H1 (cell line): ENCODE measurements around the gene BICRAL. TPM values are rescaled to one million over a fixed set of nuclear protein-coding genes. Genes with fewer than 3 reads are reported as not detected.
A peak's percentile ranks its signal among the peaks of the same experiment; 100 is the strongest.

ENCODE experiments used
- CTCF ChIA-PET: fragments of 300-600 bp; sonication (Branson Sonifier 250); formaldehyde crosslinking; loops from one replicate; lab custom pipeline; 2021; ENCODE audit not compliant: partially characterized antibody; lab: Charles Lee
- POLR2A ChIA-PET: fragments of 300-600 bp; sonication (Branson Sonifier 250); formaldehyde crosslinking; loops from one replicate; lab custom pipeline; 2021; ENCODE audit warnings: inconsistent platforms; ENCODE audit not compliant: partially characterized antibody; lab: Charles Lee
- DNase-seq, 2 experiments: peaks; one replicate each; pipeline versions ENCODE4 v3.0.0 to v3.0.0-alpha.2; 2010 to 2022; ENCODE audit warnings: low spot score in 2 of 2, low read depth in 1 of 2, mixed read lengths in 1 of 2
- FAIRE-seq: peaks from 2 replicates; lab custom pipeline; 2011; peaks lifted over from hg19 to GRCh38; lab: Jason Lieb, UNC
- H2AFZ ChIP-seq: 2 replicates; pipeline ENCODE4 v1.8.1; 2012; ENCODE audit warnings: low read length, inconsistent platforms
- H2AK5ac ChIP-seq: 2 replicates; pipeline ENCODE4 v1.6.1; 2013; ENCODE audit warnings: low read depth, low read length
- H2BK120ac ChIP-seq: replicated peaks from 2 replicates; pipeline ENCODE3; 2013; ENCODE audit warnings: low read depth, low read length, inconsistent platforms
- H2BK12ac ChIP-seq: 2 replicates; pipeline ENCODE4 v1.6.1; 2013; ENCODE audit warnings: low read depth, low read length
- H2BK15ac ChIP-seq: 2 replicates; pipeline ENCODE4 v1.6.1; 2013; ENCODE audit warnings: low read length
- H2BK20ac ChIP-seq: 2 replicates; pipeline ENCODE4 v1.6.1; 2013; ENCODE audit warnings: low read length
- H2BK5ac ChIP-seq: 2 replicates; pipeline ENCODE4 v1.6.1; 2013; ENCODE audit warnings: low read depth, low read length
- H3K14ac ChIP-seq: 2 replicates; pipeline ENCODE4 v1.6.1; 2013; ENCODE audit warnings: inconsistent platforms; ENCODE audit not compliant: insufficient read length
- H3K18ac ChIP-seq: 2 replicates; pipeline ENCODE4 v1.6.1; 2013; ENCODE audit warnings: low read length; ENCODE audit errors: extremely low read depth
- H3K23ac ChIP-seq: 2 replicates; pipeline ENCODE4 v1.6.1; 2013; ENCODE audit warnings: inconsistent platforms; ENCODE audit not compliant: insufficient read length
- H3K23me2 ChIP-seq: 2 replicates; pipeline ENCODE4 v1.6.1; 2013; ENCODE audit warnings: low read depth, low read length
- H3K27ac ChIP-seq: 2 replicates; pipeline ENCODE4 v1.6.1; 2011; ENCODE audit warnings: low read depth, low read length, inconsistent platforms
- H3K27me3 ChIP-seq, 4 experiments: replicated peaks in 1 of 4; 1 replicate in 1 of 4; 2 replicates in 3 of 4; pipeline versions ENCODE4 v1.6.1 to v1.8.1; 2011 to 2013; ENCODE audit warnings: low read length in 3 of 4, mild to moderate bottlenecking in 3 of 4, inconsistent platforms in 2 of 4, mixed read lengths in 2 of 4, moderate library complexity in 1 of 4; ENCODE audit not compliant: control insufficient read depth in 3 of 4, insufficient read depth in 3 of 4; ENCODE audit errors: extremely low read depth in 1 of 4
- H3K36me3 ChIP-seq, 4 experiments: 2 replicates each; pipeline versions ENCODE4 v1.6.1 to v1.8.1; 2011 to 2013; ENCODE audit warnings: mild to moderate bottlenecking in 4 of 4, low read length in 3 of 4, moderate library complexity in 2 of 4, control low read depth in 1 of 4, inconsistent platforms in 1 of 4; ENCODE audit not compliant: insufficient read depth in 4 of 4, control insufficient read depth in 2 of 4
- H3K4ac ChIP-seq: replicated peaks from 2 replicates; pipeline ENCODE3; 2013; ENCODE audit warnings: low read length, low read depth, mixed read lengths, inconsistent platforms; ENCODE audit not compliant: insufficient read length
- H3K4me1 ChIP-seq, 4 experiments: replicated peaks in 1 of 4; 1 replicate in 1 of 4; 2 replicates in 3 of 4; pipeline versions ENCODE4 v1.6.1 to v1.8.1; 2011 to 2013; ENCODE audit warnings: low read length in 3 of 4, inconsistent platforms in 2 of 4, mixed read lengths in 1 of 4; ENCODE audit not compliant: insufficient read depth in 4 of 4, control insufficient read depth in 3 of 4
- H3K4me2 ChIP-seq, 2 experiments: 2 replicates each; pipeline versions ENCODE4 v1.6.1 to v1.8.1; 2011 to 2013; ENCODE audit warnings: low read depth in 2 of 2, low read length in 2 of 2, control low read depth in 1 of 2, inconsistent platforms in 1 of 2, mild to moderate bottlenecking in 1 of 2; ENCODE audit not compliant: insufficient read depth in 1 of 2
- H3K4me3 ChIP-seq, 4 experiments: fragments of 200-600, 300-600 bp in 1 of 4; sonication (generic), shearing (Covaris generic), sonication (Bioruptor Twin) in 1 of 4; 2 replicates each; pipeline versions ENCODE4 v1.5.1 to v1.8.1; 2011 to 2016; ENCODE audit warnings: low read length in 4 of 4, low read depth in 3 of 4, control low read depth in 2 of 4, inconsistent platforms in 2 of 4, mild to moderate bottlenecking in 2 of 4, mixed read lengths in 1 of 4, moderate library complexity in 1 of 4; ENCODE audit not compliant: insufficient read depth in 2 of 4; ENCODE audit errors: extremely low read depth in 1 of 4
- H3K56ac ChIP-seq: replicated peaks from 2 replicates; pipeline ENCODE3; 2013; ENCODE audit warnings: low read depth, mild to moderate bottlenecking, mixed read lengths, low read length, inconsistent platforms; ENCODE audit not compliant: insufficient read length
- H3K79me1 ChIP-seq: 2 replicates; pipeline ENCODE4 v1.6.1; 2013; ENCODE audit warnings: low read depth, low read length, control low read depth
- H3K79me2 ChIP-seq, 2 experiments: 2 replicates each; pipeline versions ENCODE4 v1.6.1 to v1.8.1; 2012 to 2013; ENCODE audit warnings: low read length in 2 of 2, mild to moderate bottlenecking in 2 of 2, inconsistent platforms in 1 of 2; ENCODE audit not compliant: insufficient read depth in 2 of 2, control insufficient read depth in 1 of 2
- H3K9ac ChIP-seq, 4 experiments: replicated peaks in 1 of 4; 1 replicate in 1 of 4; 2 replicates in 3 of 4; pipeline versions ENCODE4 v1.6.1 to v1.8.1; 2011 to 2013; ENCODE audit warnings: low read depth in 3 of 4, low read length in 3 of 4, control low read depth in 2 of 4, mild to moderate bottlenecking in 2 of 4, moderate library complexity in 2 of 4, inconsistent platforms in 1 of 4; ENCODE audit errors: extremely low read depth in 1 of 4
- H3K9me3 ChIP-seq, 2 experiments: 2 replicates each; pipeline versions ENCODE4 v1.6.1 to v1.8.1; 2012 to 2013; ENCODE audit warnings: mild to moderate bottlenecking in 2 of 2, moderate library complexity in 2 of 2, control low read depth in 1 of 2, inconsistent platforms in 1 of 2, low read depth in 1 of 2, low read length in 1 of 2, mixed read lengths in 1 of 2; ENCODE audit not compliant: insufficient read depth in 2 of 2
- H4K20me1 ChIP-seq, 2 experiments: replicated peaks in 1 of 2; 2 replicates each; pipeline versions ENCODE3 to v1.8.1; 2011 to 2013; ENCODE audit warnings: inconsistent platforms in 2 of 2, low read length in 2 of 2, mild to moderate bottlenecking in 1 of 2; ENCODE audit not compliant: insufficient read depth in 2 of 2, control insufficient read depth in 1 of 2
- H4K5ac ChIP-seq: 2 replicates; pipeline ENCODE4 v1.6.1; 2013; ENCODE audit warnings: low read length, low read depth, mixed read lengths, inconsistent platforms; ENCODE audit not compliant: insufficient read length
- H4K8ac ChIP-seq: 2 replicates; pipeline ENCODE4 v1.8.0; 2013; ENCODE audit warnings: mild to moderate bottlenecking, moderate library complexity, low read length, inconsistent platforms; ENCODE audit not compliant: insufficient read depth; ENCODE audit errors: extremely low read depth
- H4K91ac ChIP-seq: replicated peaks from 2 replicates; pipeline ENCODE3; 2013; ENCODE audit warnings: low read length, mixed read lengths, inconsistent platforms; ENCODE audit not compliant: insufficient read length
- CBX5 ChIP-seq: fragments of 300-800, 300-1000 bp; sonication (generic); IDR thresholded peaks from 2 replicates; pipeline ENCODE4 v1.7.1; 2016; ENCODE audit warnings: antibody characterized with exemption, low read length, low read depth
- CHD1 ChIP-seq: IDR thresholded peaks from 2 replicates; pipeline ENCODE4 v1.6.1; 2012; ENCODE audit warnings: low read depth, low read length, improper control_type of control experiment
- CTCF ChIP-seq, 3 experiments: IDR thresholded peaks; 1 replicate in 2 of 3; 2 replicates in 1 of 3; pipeline versions ENCODE4 v1.5.1 to v1.6.1; 2011; ENCODE audit warnings: low read length in 3 of 3, mild to moderate bottlenecking in 3 of 3, inconsistent platforms in 2 of 3, low read depth in 1 of 3, moderate library complexity in 1 of 3; ENCODE audit not compliant: insufficient read depth in 1 of 3; ENCODE audit errors: control extremely low read depth in 1 of 3
- HDAC6 ChIP-seq: IDR thresholded peaks from one replicate; pipeline ENCODE4 v1.7.1; 2012; ENCODE audit warnings: low read depth, mild to moderate bottlenecking, inconsistent platforms, low read length, moderate library complexity
- KDM5A ChIP-seq: fragments of 200-600 bp; IDR thresholded peaks from 2 replicates; pipeline ENCODE4 v1.7.1; 2012; ENCODE audit warnings: mild to moderate bottlenecking, low read length, inconsistent platforms, mixed read lengths
- RAD21 ChIP-seq, 2 experiments: IDR thresholded peaks in 1 of 2; conservative IDR thresholded peaks in 1 of 2; 2 replicates each; pipeline ENCODE4 v1.6.1; 2011; ENCODE audit warnings: low read depth in 2 of 2, low read length in 2 of 2, improper control_type of control experiment in 1 of 2, inconsistent platforms in 1 of 2, mild to moderate bottlenecking in 1 of 2, moderate library complexity in 1 of 2
- RXRA ChIP-seq: IDR thresholded peaks from 2 replicates; pipeline ENCODE4 v1.6.1; 2011; ENCODE audit warnings: low read depth, mild to moderate bottlenecking, low read length, moderate library complexity; ENCODE audit not compliant: insufficient read depth
- SP1 ChIP-seq: IDR thresholded peaks from 2 replicates; pipeline ENCODE4 v1.6.1; 2011; ENCODE audit warnings: low read depth, low read length
- SUZ12 ChIP-seq: fragments of 200-600 bp; sonication (generic); IDR thresholded peaks from 2 replicates; pipeline ENCODE4 v1.6.1; 2012; ENCODE audit warnings: mild to moderate bottlenecking, inconsistent platforms, low read length, moderate library complexity, mixed read lengths
- TBP ChIP-seq: IDR thresholded peaks from 2 replicates; pipeline ENCODE4 v1.6.1; 2011; ENCODE audit warnings: low read depth, low read length, improper control_type of control experiment
- TEAD4 ChIP-seq: IDR thresholded peaks from 2 replicates; pipeline ENCODE4 v1.6.1; 2012; ENCODE audit warnings: low read depth, low read length, inconsistent platforms, mixed read lengths
- WGBS, 2 experiments: shearing (Covaris generic) in 1 of 2; methylation state at CpG; one replicate each; pipeline versions ENCODE4 v1.1.6 to v1.1.7; 2013 to 2015; ENCODE audit warnings: low lambda C conversion rate in 2 of 2, mixed read lengths in 2 of 2, inconsistent platforms in 1 of 2, low coverage in 1 of 2, missing lambda C conversion rate in 1 of 2; ENCODE audit not compliant: insufficient replicate concordance in 2 of 2, insufficient coverage in 1 of 2, insufficient read length in 1 of 2; ENCODE audit errors: extremely low coverage in 1 of 2, missing lambda C conversion rate in 1 of 2; 5-methylcytosine and 5-hydroxymethylcytosine counted together
- polyA plus RNA-seq, 7 experiments: library from polyadenylated mRNA; depleted of rRNA in 3 of 7; stranded (reverse) in 5 of 7; unstranded in 2 of 7; fragments of >200 nt in 5 of 7; fragments of 200-250 nt in 2 of 7; gene quantifications; 1 replicate in 5 of 7; 2 replicates in 1 of 7; 4 replicates in 1 of 7; pipeline versions ENCODE4 v1.2.1 to v1.2.3, GENCODE V29; 2011 to 2013; ENCODE audit warnings: missing spikeins in 2 of 7, mixed read lengths in 2 of 7
- total RNA-seq: library from RNA; stranded (reverse); fragmentation: NEBNext Ultra II Directional; extraction: Animal tissue kit (Norgen Biotek cat#: 25700); gene quantifications from 2 replicates; pipeline ENCODE4 v1.2.1, GENCODE V29; 2021

The BICRAL gene
- total and polyA plus RNA-seq, 2 of the 8 experiments (the other 6 are each of a cell fraction or from before 2014, with no cell fraction given) = 9.4 to 12.2 TPM

- FAIRE-seq (peak; percentile 86), DNase-seq (peak in 1 of 2 experiments; percentile 75)
- WGBS, 2 experiments = 36% methylated on average over 11 of the region's 11 CpGs; no CpG with 5 or more reads in 1 of the 2 experiments
- Histone ChIP-seq H3K4me3 (no peak overlapping the region), H2AK5ac (no peak overlapping the region), H3K4me2 (no peak overlapping the region), H2BK5ac (no peak overlapping the region), H3K9ac (no peak overlapping the region), H3K23ac (no peak overlapping the region), H3K36me3 (no peaks in the 10 kb centered on the region), H3K9me3 (no peaks in the 10 kb centered on the region), H3K14ac (no peak overlapping the region), H3K4ac (no peak overlapping the region), H3K18ac (no peak overlapping the region), H3K79me1 (no peaks in the 10 kb centered on the region; the same call in 1 of the 2 replicates), H4K5ac (no peak overlapping the region), H3K23me2 (no peaks in the 10 kb centered on the region), H4K20me1 (no peaks in the 10 kb centered on the region), H4K91ac (no peak overlapping the region), H3K27ac (no peak overlapping the region), H2BK12ac (no peak overlapping the region), H4K8ac (no peak overlapping the region), H2AFZ (no peak overlapping the region), H3K79me2 (no peaks in the 10 kb centered on the region), H3K27me3 (no peaks in the 10 kb centered on the region), H2BK120ac (no peak overlapping the region), H3K56ac (no peak overlapping the region), H2BK15ac (no peak overlapping the region), H3K4me1 (peaks cover 2 to 8% (median 7%) of the 10 kb centered on the region in 4 experiments; a peak in 5 of 7 replicates), H2BK20ac (no peak overlapping the region)
- ChIA-PET CTCF (interaction anchor here (0.6 to 3.0 kb wide), 27 partner anchors 8 to 256 kb away, joined by 3 to 21 read pairs (median 4); partner anchors contain the start of genes CNPY3, KLHDC3, MEA1 and PPP2R5D), POLR2A (interaction anchor here (0.8 to 3.4 kb wide), 6 partner anchors 9 to 28 kb away, joined by 3 to 12 read pairs (median 4); partner anchors contain the start of genes CNPY3 and RPL7L1)
- TF ChIP-seq KDM5A (no peak), TBP (no peak), RAD21 (IDR thresholded peaks at IDR 0.05 in 1 of 2, conservative IDR thresholded peaks at IDR 0.05 in 1 of 2; ENCODE audit: low read depth in 2 of 2, low read length in 2 of 2) (peak; percentile 96), RXRA (0 out of 2 replicates have a peak, but pooled peaks have one; percentile 53), CHD1 (no peak), SUZ12 (no peak), HDAC6 (no peak), SP1 (no peak), TEAD4 (peak; percentile 39; the same call in 1 of the 2 replicates), CTCF (IDR thresholded peaks at IDR 0.05; ENCODE audit: control extremely low read depth in 1 of 3, insufficient read depth in 1 of 3, low read depth in 1 of 3, low read length in 3 of 3) (peak; percentile 52 to 88 (median 86)), CBX5 (no peak)
Measured at GRCh38 chr6:42901538-42901957, 119.7 kb downstream of the BICRAL start.
